ENCODE data around the gene GALNTL6.
"Not testable (repeated sequence)": the region's sequence is repeated elsewhere in the genome, so short reads cannot be mapped to it uniquely, and the experiment has no call there.

Gene GALNTL6

DNA sequence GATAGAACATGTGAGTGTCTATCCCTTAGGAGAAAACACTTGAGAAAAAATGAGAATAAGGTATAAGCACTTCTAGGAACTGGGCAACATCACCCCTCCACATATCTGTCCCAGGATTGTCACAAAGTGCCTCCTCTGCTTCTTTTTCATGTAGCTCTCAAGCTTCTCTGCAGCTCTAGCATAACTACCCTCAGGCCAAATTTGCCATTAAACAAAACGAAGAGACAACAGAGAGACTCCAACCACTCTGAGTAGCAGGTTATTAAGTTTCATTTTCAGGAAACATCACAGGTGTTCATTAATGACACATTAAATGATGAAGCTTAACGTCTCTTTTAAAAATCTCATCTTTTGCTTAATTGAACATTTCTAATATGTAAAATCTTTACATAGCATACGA is 580.0 kb downstream of the GALNTL6 start:
- no peak for DNase-seq (ENCODE audit: low spot score)

DNA sequence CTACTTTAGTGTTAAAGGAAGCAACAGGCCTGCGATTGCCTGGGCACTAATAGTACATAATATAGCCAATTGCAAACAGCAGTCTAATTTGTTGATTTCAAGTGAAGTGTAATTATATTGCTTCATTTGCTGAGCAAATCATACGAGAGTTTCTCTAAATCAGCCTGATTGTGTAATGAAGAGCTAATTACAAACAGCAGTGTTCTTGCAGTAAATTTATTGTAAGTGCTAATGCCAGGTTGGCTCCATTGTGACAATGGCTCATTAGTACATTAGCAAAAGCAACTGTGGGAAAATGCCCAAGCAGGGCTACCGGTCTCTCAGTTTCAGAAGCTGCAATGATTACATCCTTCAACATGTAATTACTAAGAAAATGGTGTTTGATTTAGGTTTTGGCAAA is 591.5 kb downstream of the GALNTL6 start:
- DNase-seq (ENCODE audit: low spot score), result no peak

DNA sequence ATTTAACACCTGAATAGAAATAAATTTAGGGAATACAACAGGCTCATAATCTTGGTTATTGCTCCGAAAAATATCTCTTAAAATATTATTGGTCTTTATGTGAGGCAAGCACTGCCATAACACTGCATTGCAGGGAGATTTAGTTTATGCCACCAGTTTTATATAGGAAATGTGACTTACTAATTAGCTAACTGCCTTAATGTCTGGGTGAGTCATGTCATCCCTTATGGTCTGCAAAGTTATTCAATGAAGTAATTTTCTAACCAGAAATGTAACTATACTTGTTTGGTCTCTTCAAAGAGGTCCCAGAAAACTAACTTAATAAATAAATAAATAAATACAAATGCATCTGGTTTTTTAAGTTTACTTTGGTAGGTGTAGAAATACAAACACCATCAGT is 597.2 kb downstream of the GALNTL6 start:
- DNase-seq (ENCODE audit: low spot score), result no peak

GRCh38 chr4:172411149-172411548 is 597.9 kb downstream of the GALNTL6 start:
- DNase-seq (ENCODE audit: low spot score), result no peak

DNA sequence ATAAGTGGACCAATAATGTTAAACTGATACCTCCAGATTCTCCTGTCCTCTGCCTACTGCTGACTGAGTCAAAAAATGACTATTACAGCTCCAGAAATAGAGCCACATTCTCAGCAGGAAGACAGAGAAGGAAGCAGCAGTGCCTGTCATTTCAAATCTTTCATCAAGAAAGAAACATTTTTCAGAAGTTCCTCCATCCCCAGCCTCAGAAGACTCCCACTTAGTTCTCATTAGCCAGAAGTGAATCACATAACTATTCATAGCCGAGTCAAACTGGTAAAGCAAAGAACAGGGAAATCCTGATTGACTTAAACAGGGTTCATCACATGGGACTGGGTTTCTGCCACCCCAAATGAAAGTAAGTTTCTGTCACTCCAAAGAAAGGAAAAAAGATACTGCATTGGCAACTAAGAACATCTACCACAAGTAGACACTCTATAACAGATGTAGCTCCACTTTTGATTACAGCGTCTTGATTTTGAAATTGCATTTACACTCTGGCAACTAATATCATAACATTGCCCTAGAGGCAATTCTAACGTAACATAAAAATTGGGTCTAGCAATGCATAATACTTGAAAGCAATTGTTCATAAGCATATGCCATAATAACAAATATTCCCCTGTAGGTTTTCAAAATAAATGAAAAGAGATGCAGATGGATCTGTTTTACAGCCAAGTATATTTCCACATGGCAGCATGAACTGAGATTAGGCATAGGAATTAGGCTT is 599.8 kb downstream of the GALNTL6 start:
- DNase-seq (ENCODE audit: low spot score), result no peak

- DNase-seq (ENCODE audit: low spot score), result not testable (repeated sequence)
Measured at GRCh38 chr4:172428979-172429378, 615.8 kb downstream of the GALNTL6 start.

DNA sequence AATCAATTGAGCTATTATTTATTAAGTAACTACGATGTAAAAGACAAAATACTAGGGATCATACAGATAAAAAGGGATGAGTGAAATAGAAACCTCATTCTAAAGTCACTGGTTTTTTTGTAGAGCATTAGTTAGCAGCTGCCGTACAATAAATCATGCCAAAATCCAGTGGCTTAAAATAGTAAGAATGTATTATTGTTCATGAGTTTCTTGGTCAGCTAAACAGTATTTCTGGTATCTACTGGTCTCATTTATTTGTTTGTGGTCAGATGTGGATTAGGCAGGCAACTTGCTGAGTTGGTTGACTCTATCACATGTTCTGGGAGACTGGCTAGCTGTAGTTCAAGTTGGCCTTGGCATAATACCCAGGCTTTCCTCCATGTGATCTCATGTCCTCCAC is 667.3 kb downstream of the GALNTL6 start:
- DNase-seq (ENCODE audit: low spot score), result no peak

GRCh38 chr4:172481802-172482508 is 668.8 kb downstream of the GALNTL6 start:
- DNase-seq (ENCODE audit: low spot score), result no peak

DNA sequence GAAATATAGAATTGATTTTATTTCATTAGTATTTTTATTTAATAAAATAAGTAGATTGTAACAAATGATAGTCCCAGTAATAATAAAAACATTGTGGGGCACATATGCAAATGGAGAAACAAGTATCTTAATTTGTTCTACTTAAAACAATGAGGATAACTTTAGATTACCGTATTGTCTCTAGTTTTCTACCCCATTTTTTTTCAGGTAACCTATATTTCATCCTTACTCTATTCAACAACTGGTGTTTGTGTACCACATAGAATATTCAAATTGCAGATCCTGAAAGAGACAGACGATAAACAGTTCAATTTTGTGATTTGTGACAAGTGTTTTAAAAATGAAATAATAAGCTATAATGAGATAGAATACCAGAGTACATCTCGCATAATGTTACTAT is 671.8 kb downstream of the GALNTL6 start:
- no peak for DNase-seq (ENCODE audit: low spot score)

DNA sequence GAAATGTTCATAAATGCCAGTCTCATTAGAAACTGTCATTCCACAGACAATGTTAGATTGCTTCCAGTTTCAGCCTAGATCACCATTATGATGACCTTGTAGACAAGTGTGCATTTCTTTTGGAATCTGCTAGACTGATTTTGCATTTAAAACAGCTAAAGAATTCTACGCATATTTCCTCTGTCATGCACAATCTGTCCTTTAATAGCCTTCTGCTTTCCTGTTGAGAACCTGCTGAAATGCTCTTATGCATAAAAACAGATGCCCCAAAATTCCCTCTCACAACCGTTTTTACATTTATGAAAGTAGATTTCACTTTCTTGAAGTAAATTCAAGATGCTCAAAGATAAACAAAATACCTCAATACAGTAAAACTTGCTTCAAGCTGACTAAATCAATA is 673.3 kb downstream of the GALNTL6 start:
- no peak for DNase-seq (ENCODE audit: low spot score)

GRCh38 chr4:172489861-172490260 is 676.7 kb downstream of the GALNTL6 start:
- no peak for DNase-seq (ENCODE audit: low spot score)

GRCh38 chr4:172495769-172496168 is 682.6 kb downstream of the GALNTL6 start:
- no peak for DNase-seq (ENCODE audit: low spot score)

GRCh38 chr4:172497321-172497720 is 684.1 kb downstream of the GALNTL6 start:
- no peak for DNase-seq (ENCODE audit: low spot score)

DNA sequence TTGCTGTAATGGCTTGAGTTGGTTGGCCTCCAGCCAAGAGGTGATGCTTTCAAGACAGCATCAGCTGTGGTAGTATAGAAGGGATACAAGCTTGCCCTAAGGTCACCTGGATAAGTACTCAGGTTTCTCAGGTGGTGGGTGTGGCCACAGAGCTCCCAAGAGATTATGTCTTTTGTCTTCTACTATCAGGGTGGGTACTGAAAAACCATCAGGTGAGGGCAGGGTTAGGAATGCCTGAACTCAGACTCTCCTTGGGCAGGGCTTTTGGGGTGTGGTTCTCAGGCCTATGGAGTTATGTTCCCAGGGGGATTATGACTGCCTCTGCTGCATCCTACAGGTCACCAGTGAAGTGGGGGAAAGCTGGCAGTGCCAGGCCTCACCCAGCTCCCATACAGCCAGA is 700.8 kb downstream of the GALNTL6 start:
- DNase-seq (ENCODE audit: low spot score), result no peak

DNA sequence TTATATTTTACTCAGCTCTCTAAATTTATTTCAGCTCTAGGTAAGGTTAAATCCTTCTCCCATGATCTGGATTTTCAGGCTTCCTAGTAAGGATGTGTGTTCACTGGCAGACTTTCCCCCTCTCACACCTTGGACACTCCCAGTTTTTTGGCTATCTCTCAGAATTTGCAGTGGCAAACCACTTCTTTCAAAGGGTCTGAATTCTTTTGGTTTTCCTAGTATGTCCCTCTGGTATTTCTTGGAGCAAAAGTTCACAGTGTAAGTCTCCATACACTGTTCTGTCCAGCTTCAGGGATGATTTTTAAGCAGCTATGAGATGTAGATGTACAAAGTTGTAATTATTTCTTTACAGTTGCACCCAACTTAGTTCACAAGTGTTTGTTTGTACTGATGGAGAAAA is 701.6 kb downstream of the GALNTL6 start:
- no peak for DNase-seq (ENCODE audit: low spot score)

DNA sequence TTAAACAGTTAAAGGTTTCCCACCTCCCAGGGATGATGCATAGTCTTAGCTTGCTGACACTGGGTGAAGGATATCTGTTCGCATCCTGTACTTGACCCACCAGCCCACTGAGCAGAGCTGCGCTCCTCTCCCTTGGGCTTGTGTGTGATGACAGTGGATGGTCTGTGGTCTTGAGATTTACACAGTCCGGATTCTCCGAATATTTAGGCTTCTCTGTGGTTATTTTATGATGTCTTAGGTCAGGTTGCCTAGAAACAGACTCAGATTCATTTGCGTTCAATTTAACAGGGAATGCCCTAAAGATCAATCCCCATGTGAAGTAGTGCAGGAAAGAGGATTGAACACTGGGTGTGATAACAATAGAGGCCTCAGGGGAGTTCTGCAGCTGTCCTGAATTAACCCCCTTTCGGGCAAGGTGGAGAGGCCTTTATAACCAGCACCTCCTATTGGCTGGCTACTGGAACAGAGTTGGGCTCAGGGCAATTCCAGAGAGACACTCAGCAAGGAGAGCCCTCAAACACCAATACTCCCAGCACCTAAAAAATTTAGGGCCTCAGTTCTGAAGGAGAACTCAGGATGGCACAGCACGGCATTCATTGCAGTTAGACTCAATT is 702.2 kb downstream of the GALNTL6 start:
- no peak for DNase-seq (ENCODE audit: low spot score)

- DNase-seq (ENCODE audit: low spot score), result no peak
Measured at GRCh38 chr4:172517391-172517790, 704.2 kb downstream of the GALNTL6 start.

- no peak for DNase-seq (ENCODE audit: low spot score)
Measured at GRCh38 chr4:172521248-172521647, 708.0 kb downstream of the GALNTL6 start.

GRCh38 chr4:172521680-172522079 is 708.5 kb downstream of the GALNTL6 start:
- no peak for DNase-seq (ENCODE audit: low spot score)

- no peak for DNase-seq (ENCODE audit: low spot score)
Measured at GRCh38 chr4:172543249-172543648, 730.0 kb downstream of the GALNTL6 start.

- no peak for DNase-seq (ENCODE audit: low spot score)
Measured at GRCh38 chr4:172546782-172547181, 733.6 kb downstream of the GALNTL6 start.

DNA sequence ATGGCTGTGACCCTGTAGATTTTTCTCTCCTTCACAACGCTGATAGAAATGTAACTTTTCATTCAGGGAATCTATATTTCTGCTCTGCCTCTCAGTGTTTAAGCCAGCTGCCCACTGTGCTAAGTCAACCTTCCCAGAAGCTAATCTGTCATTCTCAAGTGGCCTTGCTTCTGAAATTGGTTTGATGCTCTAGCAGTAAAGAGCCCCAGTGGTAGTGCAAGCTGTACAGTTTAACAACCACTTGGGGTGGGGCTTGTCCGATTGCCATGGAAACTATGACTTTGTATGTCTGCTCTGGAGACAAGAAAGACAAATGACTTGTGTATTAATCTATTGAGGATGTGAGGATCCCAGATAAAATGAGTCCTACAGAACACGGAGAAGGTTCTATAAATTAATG is 734.5 kb downstream of the GALNTL6 start:
- no peak for DNase-seq (ENCODE audit: low spot score)

- DNase-seq (ENCODE audit: low spot score), result no peak
Measured at GRCh38 chr4:172553216-172553615, 740.0 kb downstream of the GALNTL6 start.
